WTC11 (cell line): ENCODE results near the gene NES. TPM values are rescaled to one million over a fixed set of nuclear protein-coding genes. Genes with fewer than 3 reads are reported as not detected.

Source experiments
- AR ChIP-seq: fragments of 250-450 bp; sonication (Bioruptor Pico); IDR thresholded peaks from 2 replicates; pipeline ENCODE4 v1.9.0; 2021; ENCODE audit warnings: mild to moderate bottlenecking
- ARID4B ChIP-seq: sonication (generic); formaldehyde crosslinking; IDR thresholded peaks from 2 replicates; pipeline ENCODE4 v1.8.0; 2023; ENCODE audit warnings: missing genetic modification reagents, mild to moderate bottlenecking, borderline replicate concordance
- ESRRA ChIP-seq: sonication (generic); formaldehyde crosslinking; IDR thresholded peaks from 2 replicates; pipeline ENCODE4 v1.8.1; 2022; ENCODE audit warnings: mild to moderate bottlenecking, missing genetic modification reagents, borderline replicate concordance
- FOXK1 ChIP-seq: sonication (generic); formaldehyde crosslinking; IDR thresholded peaks from 2 replicates; pipeline ENCODE4 v1.8.0; 2022; ENCODE audit warnings: mild to moderate bottlenecking, moderate library complexity, missing genetic modification reagents
- FOXP1 ChIP-seq: sonication (generic); formaldehyde crosslinking; IDR thresholded peaks from 2 replicates; pipeline ENCODE4 v1.8.0; 2022; ENCODE audit warnings: missing genetic modification reagents, mild to moderate bottlenecking, moderate library complexity, borderline replicate concordance
- FOXP4 ChIP-seq: sonication (generic); formaldehyde crosslinking; IDR thresholded peaks from 2 replicates; pipeline ENCODE4 v1.8.0; 2022; ENCODE audit warnings: mild to moderate bottlenecking, missing genetic modification reagents
- JUN ChIP-seq: sonication (generic); formaldehyde crosslinking; IDR thresholded peaks from 2 replicates; pipeline ENCODE4 v1.8.0; 2023; ENCODE audit warnings: mild to moderate bottlenecking, missing genetic modification reagents
- MAX ChIP-seq: sonication (generic); formaldehyde crosslinking; IDR thresholded peaks from 2 replicates; pipeline ENCODE4 v1.8.0; 2022; ENCODE audit warnings: mild to moderate bottlenecking, missing genetic modification reagents
- OVOL2 ChIP-seq: fragments of 250-450 bp; sonication (Bioruptor Pico); IDR thresholded peaks from 2 replicates; pipeline ENCODE4 v1.9.0; 2021; ENCODE audit warnings: mild to moderate bottlenecking, borderline replicate concordance
- PRDM15 ChIP-seq: sonication (generic); formaldehyde crosslinking; IDR thresholded peaks from 2 replicates; pipeline ENCODE4 v1.8.0; 2022; ENCODE audit warnings: missing genetic modification reagents
- PREB ChIP-seq: sonication (generic); formaldehyde crosslinking; IDR thresholded peaks from 2 replicates; pipeline ENCODE4 v1.8.1; 2022; ENCODE audit warnings: mild to moderate bottlenecking, missing genetic modification reagents, moderate library complexity, borderline replicate concordance
- PRRX2 ChIP-seq: fragments of 250-450 bp; sonication (Bioruptor Pico); IDR thresholded peaks from 2 replicates; pipeline ENCODE4 v1.8.0; 2021; ENCODE audit warnings: mild to moderate bottlenecking
- RELA ChIP-seq: sonication (generic); formaldehyde crosslinking; IDR thresholded peaks from 2 replicates; pipeline ENCODE4 v1.8.1; 2022; ENCODE audit warnings: missing genetic modification reagents, mild to moderate bottlenecking, borderline replicate concordance
- SMAD3 ChIP-seq: sonication (generic); formaldehyde crosslinking; IDR thresholded peaks from 2 replicates; pipeline ENCODE4 v1.8.0; 2022; ENCODE audit warnings: missing genetic modification reagents, mild to moderate bottlenecking, borderline replicate concordance
- STAT6 ChIP-seq: sonication (generic); formaldehyde crosslinking; conservative IDR thresholded peaks from 2 replicates; pipeline ENCODE4 v1.8.1; 2023; ENCODE audit warnings: mild to moderate bottlenecking, low read depth, missing genetic modification reagents, moderate library complexity
- TEAD1 ChIP-seq: sonication (generic); formaldehyde crosslinking; IDR thresholded peaks from 2 replicates; pipeline ENCODE4 v1.8.0; 2022; ENCODE audit warnings: mild to moderate bottlenecking, missing genetic modification reagents
- ZNF671 ChIP-seq: fragments of 250-450 bp; sonication (Bioruptor Pico); IDR thresholded peaks from 2 replicates; pipeline ENCODE4 v1.8.0; 2021; ENCODE audit warnings: mild to moderate bottlenecking
- ZSCAN18 ChIP-seq: fragments of 250-450 bp; sonication (Bioruptor Pico); IDR thresholded peaks from 2 replicates; pipeline ENCODE4 v2.1.2; 2022; ENCODE audit warnings: mild to moderate bottlenecking, moderate library complexity
- total RNA-seq: library from RNA; stranded (reverse); gene quantifications from 3 replicates; pipeline ENCODE4 v1.2.3, GENCODE V29; 2021

The NES gene
- total RNA-seq, 1 experiment from 2014 or later: 127 TPM

GRCh38 chr1:156673387-156674121 lies 3.7 kb downstream of the NES start (continued):
- no peak for TF ChIP-seq ZNF671 (CRISPR knock-in tag)
- peak; percentile 95 for TF ChIP-seq JUN (CRISPR knock-in tag)
- TF ChIP-seq MAX (CRISPR knock-in tag): peak; percentile 71
- peak; percentile 83; the same call in 1 of the 2 replicates for TF ChIP-seq TEAD1 (CRISPR knock-in tag)
- TF ChIP-seq FOXP1 (CRISPR knock-in tag): 0 out of 2 replicates have a peak, but pooled peaks have one; percentile 39
- TF ChIP-seq STAT6 (CRISPR knock-in tag): no peak
- TF ChIP-seq ZSCAN18 (CRISPR knock-in tag): no peak
- no peak for TF ChIP-seq PRDM15
- 0 out of 2 replicates have a peak, but pooled peaks have one; percentile 11 for TF ChIP-seq SMAD3
- TF ChIP-seq PREB (CRISPR knock-in tag): no peak
- TF ChIP-seq AR (CRISPR knock-in tag): peak; percentile 64; the same call in 1 of the 2 replicates
- TF ChIP-seq FOXK1 (CRISPR knock-in tag): peak; percentile 83
- TF ChIP-seq ARID4B (CRISPR knock-in tag): no peak; the same call in 1 of the 2 replicates
- TF ChIP-seq ESRRA: no peak
- TF ChIP-seq OVOL2 (CRISPR knock-in tag): no peak
- TF ChIP-seq PRRX2 (CRISPR knock-in tag): no peak; the same call in 1 of the 2 replicates
- no peak for TF ChIP-seq FOXP4 (CRISPR knock-in tag)
- TF ChIP-seq RELA (CRISPR knock-in tag): no peak
